Smooth muscle cell (in vitro differentiated cells): ENCODE data around the gene HAUS3. TPM values are rescaled to one million over a fixed set of nuclear protein-coding genes. Genes with fewer than 3 reads are reported as not detected.
"Not testable (repeated sequence)": the region's sequence is repeated elsewhere in the genome, so short reads cannot be mapped to it uniquely, and the experiment has no call there.

Source experiments
- DNase-seq: peaks from one replicate; lab custom pipeline; 2025; ENCODE audit not compliant: unreplicated experiment; lab: John Stamatoyannopoulos, UW
- H2AFZ ChIP-seq: fragments of 200-600 bp; sonication (generic); 2 replicates; pipeline ENCODE4 v1.6.0; 2016; ENCODE audit warnings: antibody characterized with exemption, low read depth, mild to moderate bottlenecking
- H3F3A ChIP-seq: fragments of 200-600 bp; sonication (generic); 2 replicates; pipeline ENCODE4 v1.6.0; 2017; ENCODE audit warnings: antibody characterized with exemption, low read depth
- H3K27ac ChIP-seq: fragments of 200-600 bp; sonication (generic); 2 replicates; pipeline ENCODE4 v1.5.1; 2016; ENCODE audit warnings: low read depth, mild to moderate bottlenecking
- H3K27me3 ChIP-seq: fragments of 200-600 bp; sonication (generic); 2 replicates; pipeline ENCODE4 v1.6.1; 2016; ENCODE audit warnings: low read depth, mild to moderate bottlenecking
- H3K36me3 ChIP-seq: fragments of 200-600 bp; sonication (generic); 2 replicates; pipeline ENCODE4 v1.5.1; 2016; ENCODE audit warnings: low read depth
- H3K4me1 ChIP-seq: fragments of 200-600 bp; sonication (generic); 2 replicates; pipeline ENCODE4 v1.5.1; 2016; ENCODE audit warnings: low read depth
- H3K4me2 ChIP-seq: fragments of 200-600 bp; sonication (generic); 2 replicates; pipeline ENCODE4 v1.6.0; 2016; ENCODE audit warnings: mild to moderate bottlenecking
- H3K4me3 ChIP-seq: fragments of 200-600 bp; sonication (generic); 2 replicates; pipeline ENCODE4 v1.5.1; 2016; ENCODE audit warnings: mild to moderate bottlenecking
- H3K79me2 ChIP-seq: fragments of 200-600 bp; sonication (generic); 2 replicates; pipeline ENCODE4 v1.6.0; 2016; ENCODE audit warnings: low read depth, mild to moderate bottlenecking
- H3K9ac ChIP-seq: fragments of 200-600 bp; sonication (generic); 2 replicates; pipeline ENCODE4 v1.6.0; 2016; ENCODE audit warnings: low read depth
- H3K9me3 ChIP-seq: fragments of 200-600 bp; sonication (generic); replicated peaks from 2 replicates; pipeline ENCODE4 v1.5.1; 2016; ENCODE audit warnings: low read depth
- H4K20me1 ChIP-seq: fragments of 200-600 bp; sonication (generic); 2 replicates; pipeline ENCODE4 v1.6.0; 2016; ENCODE audit warnings: low read depth
- WGBS: methylation state at CpG from one replicate; pipeline ENCODE4 v1.1.7; 2016; ENCODE audit warnings: low lambda C conversion rate; 5-methylcytosine and 5-hydroxymethylcytosine counted together
- polyA plus RNA-seq: library from polyadenylated mRNA; unstranded; fragments of >200 nt; fragmentation: Nextera tagmentation; extraction: Ambion mirVana; gene quantifications from 2 replicates; pipeline ENCODE4 v1.2.1, GENCODE V29; 2016
- total RNA-seq: library from RNA; depleted of rRNA; stranded (reverse); fragments of >200 nt; gene quantifications from 2 replicates; pipeline ENCODE4 v1.2.3, GENCODE V29; 2014
- TF ChIP-seq, protein P1 (sequence below): fragments of 200-600 bp; sonication (generic); IDR thresholded peaks from 2 replicates; pipeline ENCODE4 v1.5.1; 2017; ENCODE audit warnings: borderline replicate concordance, mild to moderate bottlenecking, antibody characterized with exemption; ENCODE audit not compliant: insufficient read depth, poor library complexity, severe bottlenecking

HAUS3 gene
- total and polyA plus RNA-seq, 2 experiments from 2014 or later, result 13.4 to 16.2 TPM

- TF ChIP-seq, protein P1, sequence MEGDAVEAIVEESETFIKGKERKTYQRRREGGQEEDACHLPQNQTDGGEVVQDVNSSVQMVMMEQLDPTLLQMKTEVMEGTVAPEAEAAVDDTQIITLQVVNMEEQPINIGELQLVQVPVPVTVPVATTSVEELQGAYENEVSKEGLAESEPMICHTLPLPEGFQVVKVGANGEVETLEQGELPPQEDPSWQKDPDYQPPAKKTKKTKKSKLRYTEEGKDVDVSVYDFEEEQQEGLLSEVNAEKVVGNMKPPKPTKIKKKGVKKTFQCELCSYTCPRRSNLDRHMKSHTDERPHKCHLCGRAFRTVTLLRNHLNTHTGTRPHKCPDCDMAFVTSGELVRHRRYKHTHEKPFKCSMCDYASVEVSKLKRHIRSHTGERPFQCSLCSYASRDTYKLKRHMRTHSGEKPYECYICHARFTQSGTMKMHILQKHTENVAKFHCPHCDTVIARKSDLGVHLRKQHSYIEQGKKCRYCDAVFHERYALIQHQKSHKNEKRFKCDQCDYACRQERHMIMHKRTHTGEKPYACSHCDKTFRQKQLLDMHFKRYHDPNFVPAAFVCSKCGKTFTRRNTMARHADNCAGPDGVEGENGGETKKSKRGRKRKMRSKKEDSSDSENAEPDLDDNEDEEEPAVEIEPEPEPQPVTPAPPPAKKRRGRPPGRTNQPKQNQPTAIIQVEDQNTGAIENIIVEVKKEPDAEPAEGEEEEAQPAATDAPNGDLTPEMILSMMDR, result no peak
- Histone ChIP-seq H3K79me2 (no peaks in the 10 kb centered on the region), H3K9me3 (no peaks in the 10 kb centered on the region), H3K36me3 (peaks cover 4% of the 10 kb centered on the region), H3K27me3 (no peaks in the 10 kb centered on the region), H3K27ac (no peak overlapping the region), H4K20me1 (peaks cover 8% of the 10 kb centered on the region), H3K9ac (no peak overlapping the region), H3K4me3 (no peak overlapping the region), H3K4me1 (no peaks in the 10 kb centered on the region), H2AFZ (no peak overlapping the region), H3K4me2 (no peak overlapping the region), H3F3A (no peaks in the 10 kb centered on the region)
- WGBS, result over 99% methylated on average over 6 of the region's 6 CpGs
- DNase-seq, result no peak
These were observed 10.8 kb downstream of the HAUS3 start for GRCh38 chr4:2231082-2231481.

DNA sequence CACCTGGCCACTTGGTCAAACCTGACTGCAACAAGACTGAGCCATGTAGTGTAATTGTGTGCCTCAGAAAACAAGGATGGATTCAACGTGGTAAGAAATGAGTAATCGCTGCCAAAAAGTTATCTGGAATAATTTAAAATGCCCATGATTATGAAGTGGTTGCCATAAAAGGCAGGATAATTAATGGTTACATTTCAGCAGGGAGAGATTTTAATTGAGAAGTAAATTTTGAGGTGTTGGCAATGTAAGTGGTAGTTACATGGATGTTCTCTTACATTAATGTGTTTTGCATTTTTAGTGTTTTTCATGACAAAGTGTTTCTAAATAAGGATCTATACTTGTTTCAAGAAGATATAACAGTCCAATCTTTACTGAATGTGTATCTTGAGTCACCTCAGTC lies 15.7 kb downstream of the HAUS3 start:
- TF ChIP-seq, protein P1, result no peak
- no peaks in the 10 kb centered on the region for H3K36me3 ChIP-seq
- no peaks in the 10 kb centered on the region for H4K20me1 ChIP-seq
- H2AFZ ChIP-seq, result no peak overlapping the region
- DNase-seq, result no peak
- no peak overlapping the region for H3K27ac ChIP-seq
- H3K9me3 ChIP-seq, result no peaks in the 10 kb centered on the region
- H3K4me3 ChIP-seq, result no peak overlapping the region
- no peaks in the 10 kb centered on the region for H3K4me1 ChIP-seq
- no peak overlapping the region for H3K9ac ChIP-seq
- H3F3A ChIP-seq, result no peaks in the 10 kb centered on the region
- no peaks in the 10 kb centered on the region for H3K79me2 ChIP-seq
- H3K27me3 ChIP-seq, result no peaks in the 10 kb centered on the region
- 90% methylated on average over 2 of the region's 2 CpGs for WGBS
- no peak overlapping the region for H3K4me2 ChIP-seq

DNA sequence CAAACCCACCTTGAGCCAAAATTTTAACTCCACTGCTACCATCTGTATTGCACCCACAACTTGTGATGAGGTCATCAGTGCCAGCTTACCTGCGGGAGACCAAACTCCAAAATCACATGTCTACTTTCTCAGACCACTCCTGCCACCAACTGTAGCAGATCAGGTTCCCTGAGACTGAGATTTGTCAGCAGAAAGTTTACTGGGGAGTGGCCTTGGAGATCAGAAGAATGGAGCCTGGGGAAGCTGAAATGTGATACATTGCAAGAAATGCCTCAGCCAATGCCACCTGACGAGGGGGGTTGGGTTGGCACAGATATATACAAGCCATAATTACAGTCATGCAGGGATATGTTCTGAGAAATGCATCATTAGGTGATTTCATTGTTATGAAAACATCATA lies 19.1 kb downstream of the HAUS3 start:
- Histone ChIP-seq H3K27me3 (no peaks in the 10 kb centered on the region), H3K79me2 (no peaks in the 10 kb centered on the region)

GRCh38 chr4:2221378-2221777 lies 20.5 kb downstream of the HAUS3 start:
- not testable (repeated sequence) for H3F3A ChIP-seq, H3K4me1 ChIP-seq, H2AFZ ChIP-seq, H3K9ac ChIP-seq, DNase-seq, H3K9me3 ChIP-seq, H3K27ac ChIP-seq, H3K4me3 ChIP-seq, H3K79me2 ChIP-seq, H3K36me3 ChIP-seq, H3K27me3 ChIP-seq, H3K4me2 ChIP-seq
- peaks cover 11% of the 10 kb centered on the region for H4K20me1 ChIP-seq
- 46% methylated on average over 4 of the region's 4 CpGs for WGBS

More for the DNA sequence above, 19.1 kb downstream of the HAUS3 start:
- no peak overlapping the region for H3K27ac ChIP-seq
- H3K4me3 ChIP-seq, result no peak overlapping the region
- H3K4me2 ChIP-seq, result no peak overlapping the region
- no peaks in the 10 kb centered on the region for H3K36me3 ChIP-seq
- no peaks in the 10 kb centered on the region for H3K4me1 ChIP-seq
- H3K9me3 ChIP-seq, result no peaks in the 10 kb centered on the region
- H3K9ac ChIP-seq, result no peak overlapping the region
- WGBS, result 90% methylated on average over 2 of the region's 2 CpGs
- no peak for DNase-seq
- H2AFZ ChIP-seq, result no peak overlapping the region
- peaks cover 11% of the 10 kb centered on the region for H4K20me1 ChIP-seq
- TF ChIP-seq, protein P1, result no peak
- peaks cover 3% of the 10 kb centered on the region for H3F3A ChIP-seq
